GM12891 (cell line): ENCODE data around the gene FNIP1.
"Not testable (repeated sequence)": the region's sequence is repeated elsewhere in the genome, so short reads cannot be mapped to it uniquely, and the experiment has no call there.

Experiments
- DNase-seq: peaks from one replicate; pipeline ENCODE4 v3.0.0; 2011; ENCODE audit warnings: low spot score; ENCODE audit not compliant: insufficient read length
- FAIRE-seq: peaks from 2 replicates; lab custom pipeline; 2011; peaks lifted over from hg19 to GRCh38; lab: Jason Lieb, UNC
- PAX5 ChIP-seq: IDR thresholded peaks from 2 replicates; pipeline ENCODE4 v1.6.1; 2011; ENCODE audit warnings: low read length, moderate library complexity, mild to moderate bottlenecking; ENCODE audit not compliant: insufficient read depth, severe bottlenecking
- POLR2A ChIP-seq: IDR thresholded peaks from 2 replicates; pipeline ENCODE4 v1.6.1; 2011; ENCODE audit warnings: low read depth, low read length, control low read depth
- POLR2AphosphoS5 ChIP-seq: IDR thresholded peaks from 2 replicates; pipeline ENCODE4 v1.6.1; 2011; ENCODE audit warnings: low read depth, low read length, control low read depth
- POU2F2 ChIP-seq: IDR thresholded peaks from 2 replicates; pipeline ENCODE4 v1.6.1; 2011; ENCODE audit warnings: low read depth, mild to moderate bottlenecking, control low read depth, low read length, moderate library complexity
- SPI1 ChIP-seq: IDR thresholded peaks from 2 replicates; pipeline ENCODE4 v1.6.1; 2011; ENCODE audit warnings: low read depth, low read length, control low read depth
- TAF1 ChIP-seq: IDR thresholded peaks from 2 replicates; pipeline ENCODE4 v1.6.1; 2011; ENCODE audit warnings: low read depth, low read length, control low read depth

Gene FNIP1

GRCh38 chr5:131787736-131788135, 9.1 kb downstream of the FNIP1 start:
- DNase-seq (no peak), FAIRE-seq (no peak)
- TF ChIP-seq POLR2A (no peak), POU2F2 (no peak), SPI1 (no peak), TAF1 (no peak), POLR2AphosphoS5 (no peak), PAX5 (no peak)

- FAIRE-seq (no peak), DNase-seq (no peak)
- TF ChIP-seq PAX5, result no peak
- TF ChIP-seq POLR2A, result no peak
- no peak for TF ChIP-seq TAF1
Observed at GRCh38 chr5:131786900-131787692, 9.7 kb downstream of the FNIP1 start.

- FAIRE-seq (no peak), DNase-seq (no peak)
- TF ChIP-seq POLR2AphosphoS5 (no peak), POU2F2 (no peak), POLR2A (no peak), PAX5 (no peak), TAF1 (no peak)
Observed at GRCh38 chr5:131786036-131786435, 10.8 kb downstream of the FNIP1 start.

GRCh38 chr5:131783874-131784273, 12.9 kb downstream of the FNIP1 start:
- FAIRE-seq (no peak), DNase-seq (no peak)
- TF ChIP-seq POLR2A (no peak), POU2F2 (no peak), POLR2AphosphoS5 (no peak), TAF1 (no peak), PAX5 (no peak), SPI1 (no peak)

- no peak for FAIRE-seq
- no peak for DNase-seq
- no peak for TF ChIP-seq SPI1
- TF ChIP-seq PAX5, result no peak
- TF ChIP-seq POLR2A, result no peak
- TF ChIP-seq POLR2AphosphoS5, result no peak
- TF ChIP-seq TAF1, result no peak
- TF ChIP-seq POU2F2, result no peak
Observed at GRCh38 chr5:131783357-131783756, 13.5 kb downstream of the FNIP1 start.

GRCh38 chr5:131782717-131783116, 14.1 kb downstream of the FNIP1 start:
- FAIRE-seq (no peak), DNase-seq (no peak)
- no peak for TF ChIP-seq PAX5

- not testable (repeated sequence) for DNase-seq, FAIRE-seq
Observed at GRCh38 chr5:131778141-131778540, 18.7 kb downstream of the FNIP1 start.

- TF ChIP-seq POLR2AphosphoS5 (no peak), SPI1 (no peak), POU2F2 (no peak), TAF1 (no peak), PAX5 (no peak), POLR2A (no peak)
- DNase-seq, result no peak
- no peak for FAIRE-seq
Observed at GRCh38 chr5:131776450-131776849, 20.4 kb downstream of the FNIP1 start.

- no peak for DNase-seq
- FAIRE-seq, result no peak
- TF ChIP-seq POLR2AphosphoS5 (no peak), SPI1 (no peak), PAX5 (no peak), TAF1 (no peak), POU2F2 (no peak), POLR2A (no peak)
Observed at GRCh38 chr5:131774652-131775367, 22.0 kb downstream of the FNIP1 start.

- no peak for DNase-seq
- no peak for FAIRE-seq
- no peak for TF ChIP-seq POU2F2
- TF ChIP-seq TAF1, result no peak
- no peak for TF ChIP-seq PAX5
- no peak for TF ChIP-seq SPI1
- TF ChIP-seq POLR2A, result no peak
- TF ChIP-seq POLR2AphosphoS5, result no peak
Observed at GRCh38 chr5:131773805-131774204, 23.0 kb downstream of the FNIP1 start.
